ENCODE data around the gene ODF2. TPM values are rescaled to one million over a fixed set of nuclear protein-coding genes. Genes with fewer than 3 reads are reported as not detected.

Gene ODF2
- total RNA-seq, 1 experiment from 2014 or later = 46.8 TPM

- H3K9me2 ChIP-seq (ENCODE audit: insufficient read depth) = no peaks in the 10 kb centered on the region
- no peaks in the 10 kb centered on the region for H3K79me2 ChIP-seq (ENCODE audit: insufficient read depth, low read length)
- no peak overlapping the region for H3K4me3 ChIP-seq (replicated peaks in 1 of 2; ENCODE audit: low read depth in 1 of 2, low read length in 2 of 2)
- H4K20me1 ChIP-seq (ENCODE audit: insufficient read depth) = no peaks in the 10 kb centered on the region
- no peak overlapping the region for H2AFZ ChIP-seq (ENCODE audit: low read depth, low read length, poor library complexity, severe bottlenecking)
- no peaks in the 10 kb centered on the region for H3K4me1 ChIP-seq (ENCODE audit: control insufficient read depth in 1 of 2, insufficient read depth in 2 of 2, low read length in 2 of 2)
- RAD21 ChIA-PET (ENCODE audit: low non-redundant PET in 1 of 2, low total read pairs in 2 of 2, uncharacterized antibody in 2 of 2, unreplicated experiment in 2 of 2) = no interaction called here
- no peaks in the 10 kb centered on the region for H3K27me3 ChIP-seq (ENCODE audit: insufficient read depth, low read length)
- intact Hi-C loops (cut with micrococcal nuclease) = no loop called here
- no peak overlapping the region for H3K4me2 ChIP-seq (ENCODE audit: low read length)
- POLR2A ChIA-PET = no interaction called here
- TF ChIP-seq CBX3 (IDR thresholded peaks at IDR 0.05; ENCODE audit: low read depth) (no peak), ELF1 (IDR thresholded peaks at IDR 0.05; ENCODE audit: borderline replicate concordance, low read depth) (no peak), MAX (IDR thresholded peaks at IDR 0.05) (no peak), ATF3 (IDR thresholded peaks at IDR 0.05) (no peak), FOSL1 (IDR thresholded peaks at IDR 0.05; ENCODE audit: low read depth) (no peak), EZH2 (IDR thresholded peaks at IDR 0.05) (no peak), SRF (IDR thresholded peaks at IDR 0.05; ENCODE audit: low read depth) (no peak), SIN3A (IDR thresholded peaks at IDR 0.05; ENCODE audit: low read depth) (no peak), POLR2AphosphoS5 (IDR thresholded peaks at IDR 0.05; ENCODE audit: low read depth, low read length) (no peak), JUND (IDR thresholded peaks at IDR 0.05) (no peak), CEBPB (IDR thresholded peaks at IDR 0.05; ENCODE audit: low read depth) (no peak), EZH2phosphoT487 (IDR thresholded peaks at IDR 0.05; ENCODE audit: borderline replicate concordance) (no peak), RAD21 (IDR thresholded peaks at IDR 0.05; ENCODE audit: low read depth) (no peak), CTCF (IDR thresholded peaks at IDR 0.05 in 2 of 3, conservative IDR thresholded peaks at IDR 0.05 in 1 of 3; ENCODE audit: borderline replicate concordance in 1 of 3, insufficient read depth in 1 of 3, low read depth in 2 of 3, low read length in 2 of 3) (no peak), YY1 (IDR thresholded peaks at IDR 0.05; ENCODE audit: extremely low read depth, insufficient replicate concordance, low read depth, low read length) (no peak)
- H3K9me3 ChIP-seq (ENCODE audit: control insufficient read depth in 1 of 2, insufficient read depth in 1 of 2, low read depth in 1 of 2, low read length in 2 of 2) = no peaks in the 10 kb centered on the region
- no peak overlapping the region for H3K27ac ChIP-seq (ENCODE audit: low read depth, low read length)
- ATAC-seq = no peak
- peaks cover 32 to 46% of the 10 kb centered on the region in 2 experiments for H3K36me3 ChIP-seq (ENCODE audit: control insufficient read depth in 1 of 2, insufficient read depth in 2 of 2, low read length in 2 of 2)
- no peak for DNase-seq (ENCODE audit: low read depth, low spot score)
- no TSS peak for BruUV-seq (replicated peaks)
- H3K9ac ChIP-seq (ENCODE audit: low read length) = no peak overlapping the region
- CTCF ChIA-PET = no interaction called here
Measured at GRCh38 chr9:128482186-128482585, 26.4 kb downstream of the ODF2 start.
